PFSK-1 (cell line): ENCODE data around the gene PRR14L.

Experiments used
- FOXP2 ChIP-seq: optimal IDR thresholded peaks from 2 replicates; pipeline ENCODE3; 2011; ENCODE audit warnings: borderline replicate concordance, control low read depth, inconsistent platforms; ENCODE audit not compliant: insufficient read depth; ENCODE audit errors: extremely low read length, extremely low read depth
- POLR2AphosphoS5 ChIP-seq: IDR thresholded peaks from 2 replicates; pipeline ENCODE4 v1.6.1; 2012; ENCODE audit warnings: low read depth, mild to moderate bottlenecking, control low read depth, low read length, moderate library complexity
- REST ChIP-seq, 2 experiments: IDR thresholded peaks; 2 replicates each; pipeline versions ENCODE4 v1.6.1 to v1.8.0; 2011 to 2012; ENCODE audit warnings: low read depth in 2 of 2, low read length in 2 of 2, control low read depth in 1 of 2, inconsistent platforms in 1 of 2, mild to moderate bottlenecking in 1 of 2, moderate library complexity in 1 of 2; ENCODE audit not compliant: insufficient read depth in 1 of 2
- SIN3A ChIP-seq: IDR thresholded peaks from 2 replicates; pipeline ENCODE4 v1.6.1; 2012; ENCODE audit warnings: mild to moderate bottlenecking, low read length, moderate library complexity, borderline replicate concordance; ENCODE audit not compliant: insufficient read depth
- TAF1 ChIP-seq: IDR thresholded peaks from 2 replicates; pipeline ENCODE4 v1.6.1; 2012; ENCODE audit warnings: low read length, control low read depth, borderline replicate concordance; ENCODE audit not compliant: insufficient read depth

GRCh38 chr22:31647066-31647465 is 102.9 kb downstream of the PRR14L start:
- TF ChIP-seq REST (IDR thresholded peaks at IDR 0.05; ENCODE audit: insufficient read depth in 1 of 2, low read depth in 2 of 2, low read length in 2 of 2) (no peak), SIN3A (no peak), POLR2AphosphoS5 (no peak), TAF1 (no peak), FOXP2 (no peak)
